Progenitor cell of endocrine pancreas (in vitro differentiated cells): ENCODE results near the gene TUBGCP6. TPM values are rescaled to one million over a fixed set of nuclear protein-coding genes. Genes with fewer than 3 reads are reported as not detected.

Experiments
- DNase-seq: peaks from one replicate; pipeline ENCODE4 v3.0.0; 2021; ENCODE audit warnings: low spot score; ENCODE audit not compliant: unreplicated experiment
- H3K27ac Mint-ChIP-seq: 2 replicates; pipeline ENCODE4 v1.8.0; 2021; ENCODE audit warnings: mild to moderate bottlenecking, moderate library complexity, mixed read lengths
- H3K27me3 Mint-ChIP-seq: 2 replicates; pipeline ENCODE4 v1.8.0; 2021; ENCODE audit warnings: mixed read lengths
- H3K36me3 Mint-ChIP-seq: 2 replicates; pipeline ENCODE4 v1.8.0; 2022; ENCODE audit warnings: mixed read lengths; ENCODE audit not compliant: insufficient read depth
- H3K4me1 Mint-ChIP-seq: 2 replicates; pipeline ENCODE4 v1.8.0; 2021; ENCODE audit warnings: low read depth, mixed read lengths
- H3K4me3 Mint-ChIP-seq: 2 replicates; pipeline ENCODE4 v1.8.0; 2021; ENCODE audit warnings: low read depth, mild to moderate bottlenecking, moderate library complexity, mixed read lengths
- H3K9me3 Mint-ChIP-seq: 2 replicates; pipeline ENCODE4 v1.8.0; 2021; ENCODE audit warnings: low read depth, mixed read lengths
- CTCF ChIP-seq: fragments of 200-600 bp; sonication (generic); IDR thresholded peaks from one replicate; pipeline ENCODE4 v1.5.0; 2021; ENCODE audit warnings: antibody characterized with exemption, mild to moderate bottlenecking; ENCODE audit not compliant: unreplicated experiment
- total RNA-seq: library from RNA; stranded (reverse); gene quantifications from 2 replicates; pipeline ENCODE4 v1.2.1, GENCODE V29; 2021

TUBGCP6 gene
- total RNA-seq, 1 donor from 2014 or later: 70.9 TPM

- Mint-ChIP-seq H3K9me3 (no peaks in the 10 kb centered on the region), H3K27me3 (peaks cover 5% of the 10 kb centered on the region), H3K36me3 (peaks cover 2% of the 10 kb centered on the region), H3K4me3 (no peak overlapping the region), H3K27ac (no peak overlapping the region), H3K4me1 (peaks cover 4% of the 10 kb centered on the region)
- no peak for DNase-seq
- TF ChIP-seq CTCF: no peak
These were observed 61.5 kb downstream of the TUBGCP6 start for GRCh38 chr22:50183141-50183971.

GRCh38 chr22:50182176-50183081 is 62.4 kb downstream of the TUBGCP6 start:
- TF ChIP-seq CTCF: no peak
- no peak for DNase-seq
- Mint-ChIP-seq H3K27ac (no peak overlapping the region), H3K4me3 (no peak overlapping the region), H3K27me3 (peaks cover 5% of the 10 kb centered on the region), H3K9me3 (no peaks in the 10 kb centered on the region), H3K4me1 (peaks cover 4% of the 10 kb centered on the region), H3K36me3 (peaks cover 4% of the 10 kb centered on the region)

- Mint-ChIP-seq H3K4me3 (no peak overlapping the region), H3K4me1 (peaks cover 1% of the 10 kb centered on the region), H3K9me3 (no peaks in the 10 kb centered on the region), H3K36me3 (peaks cover 6% of the 10 kb centered on the region), H3K27ac (no peak overlapping the region), H3K27me3 (peaks cover 5% of the 10 kb centered on the region)
- no peak for DNase-seq
- TF ChIP-seq CTCF: no peak
These were observed 63.9 kb downstream of the TUBGCP6 start for GRCh38 chr22:50180727-50181521.

GRCh38 chr22:50179937-50180726 is 64.7 kb downstream of the TUBGCP6 start:
- DNase-seq: no peak
- no peak for TF ChIP-seq CTCF
- Mint-ChIP-seq H3K4me3 (no peak overlapping the region), H3K27ac (no peak overlapping the region), H3K36me3 (peaks cover 6% of the 10 kb centered on the region), H3K4me1 (peaks cover 1% of the 10 kb centered on the region), H3K27me3 (peaks cover 3% of the 10 kb centered on the region), H3K9me3 (no peaks in the 10 kb centered on the region)
